Keratinocyte (primary cell): ENCODE data around the gene B4GALT4. TPM values are rescaled to one million over a fixed set of nuclear protein-coding genes. Genes with fewer than 3 reads are reported as not detected.

Experiments
- DNase-seq: peaks from one replicate; pipeline ENCODE4 v3.0.0-alpha.2; 2011; ENCODE audit warnings: low read depth, missing footprints, low spot score
- FAIRE-seq: peaks from 2 replicates; lab custom pipeline; 2011; peaks lifted over from hg19 to GRCh38; lab: Jason Lieb, UNC
- H2AFZ ChIP-seq: 2 replicates; pipeline ENCODE4 v1.6.0; 2012; ENCODE audit warnings: low read length, control low read depth, inconsistent platforms; ENCODE audit not compliant: control insufficient read depth
- H3K27ac ChIP-seq: 2 replicates; pipeline ENCODE4 v1.5.1; 2011; ENCODE audit warnings: low read length; ENCODE audit not compliant: control insufficient read depth, insufficient read depth
- H3K27me3 ChIP-seq: 3 replicates; pipeline ENCODE4 v1.6.0; 2011; ENCODE audit warnings: low read length; ENCODE audit not compliant: control insufficient read depth, insufficient read depth; ENCODE audit errors: extremely low read depth
- H3K36me3 ChIP-seq, 2 experiments: 2 replicates in 1 of 2; 3 replicates in 1 of 2; pipeline ENCODE4 v1.5.1; 2011; ENCODE audit warnings: low read length in 2 of 2, mild to moderate bottlenecking in 1 of 2; ENCODE audit not compliant: control insufficient read depth in 2 of 2, insufficient read depth in 2 of 2; ENCODE audit errors: extremely low read depth in 1 of 2
- H3K4me1 ChIP-seq: 3 replicates; pipeline ENCODE4 v1.5.1; 2011; ENCODE audit warnings: low read length; ENCODE audit not compliant: control insufficient read depth, insufficient read depth; ENCODE audit errors: extremely low read depth
- H3K4me2 ChIP-seq: 3 replicates; pipeline ENCODE4 v1.6.0; 2011; ENCODE audit warnings: low read depth, low read length; ENCODE audit not compliant: control insufficient read depth, insufficient read depth; ENCODE audit errors: extremely low read depth
- H3K4me3 ChIP-seq, 3 experiments: fragments of 200-600 bp in 1 of 3; sonication (generic) in 1 of 3; 2 replicates in 2 of 3; 3 replicates in 1 of 3; pipeline ENCODE4 v1.5.1; 2011 to 2016; ENCODE audit warnings: low read length in 3 of 3, mild to moderate bottlenecking in 3 of 3, control low read depth in 2 of 3, inconsistent platforms in 1 of 3, low read depth in 1 of 3, mixed read lengths in 1 of 3, mixed run types in 1 of 3, moderate library complexity in 1 of 3; ENCODE audit not compliant: control insufficient read depth in 2 of 3, insufficient read depth in 2 of 3; ENCODE audit errors: extremely low read depth in 1 of 3
- H3K79me2 ChIP-seq: 2 replicates; pipeline ENCODE4 v1.6.0; 2012; ENCODE audit warnings: low read length; ENCODE audit not compliant: control insufficient read depth, insufficient read depth
- H3K9ac ChIP-seq: 3 replicates; pipeline ENCODE4 v1.6.0; 2011; ENCODE audit warnings: low read length; ENCODE audit not compliant: control insufficient read depth, insufficient read depth; ENCODE audit errors: extremely low read depth
- H3K9me1 ChIP-seq: 3 replicates; pipeline ENCODE4 v1.6.0; 2011; ENCODE audit warnings: low read length; ENCODE audit not compliant: control insufficient read depth, insufficient read depth; ENCODE audit errors: extremely low read depth
- H3K9me3 ChIP-seq: 2 replicates; pipeline ENCODE4 v1.5.1; 2012; ENCODE audit warnings: low read depth, low read length; ENCODE audit not compliant: control insufficient read depth
- H4K20me1 ChIP-seq: 3 replicates; pipeline ENCODE4 v1.6.0; 2011; ENCODE audit warnings: low read length; ENCODE audit not compliant: control insufficient read depth, insufficient read depth; ENCODE audit errors: extremely low read depth
- EZH2 ChIP-seq: IDR thresholded peaks from one replicate; pipeline ENCODE4 v1.6.1; 2012; ENCODE audit warnings: inconsistent platforms, mild to moderate bottlenecking, low read length, moderate library complexity
- dilution Hi-C: fragments of 300-500 bp; cut with MboI; formaldehyde crosslinking; loops from one replicate; pipeline ENCODE4 v1.7.0; 2020; ENCODE audit warnings: low sequenced_read_pairs; ENCODE audit not compliant: extremely low pct_ligation_motif_present
- polyA plus RNA-seq, 5 experiments: library from polyadenylated mRNA; depleted of rRNA in 3 of 5; stranded (reverse) in 3 of 5; stranded (forward) in 1 of 5; unstranded in 1 of 5; fragments of >200 nt; gene quantifications; 1 replicate in 1 of 5; 2 replicates in 3 of 5; 3 replicates in 1 of 5; pipeline versions ENCODE4 v1.2.1 to v1.2.3, GENCODE V29; 2011 to 2012; ENCODE audit warnings: missing spikeins in 2 of 5, low read depth in 1 of 5, low replicate concordance in 1 of 5
- TF ChIP-seq, protein P1 (sequence below), 3 experiments: IDR thresholded peaks in 1 of 3; conservative IDR thresholded peaks in 1 of 3; optimal IDR thresholded peaks in 1 of 3; 2 replicates in 2 of 3; 3 replicates in 1 of 3; pipeline versions ENCODE3 to v1.5.1; 2011; ENCODE audit warnings: low read length in 3 of 3, mild to moderate bottlenecking in 3 of 3, moderate library complexity in 2 of 3, control low read depth in 1 of 3, inconsistent platforms in 1 of 3; ENCODE audit not compliant: insufficient read depth in 2 of 3; ENCODE audit errors: extremely low read depth in 1 of 3

Gene B4GALT4
- polyA plus RNA-seq, 1 donor (not counting 4 experiments of a cell fraction or from before 2014, with no cell fraction given): 43.3 TPM

DNA sequence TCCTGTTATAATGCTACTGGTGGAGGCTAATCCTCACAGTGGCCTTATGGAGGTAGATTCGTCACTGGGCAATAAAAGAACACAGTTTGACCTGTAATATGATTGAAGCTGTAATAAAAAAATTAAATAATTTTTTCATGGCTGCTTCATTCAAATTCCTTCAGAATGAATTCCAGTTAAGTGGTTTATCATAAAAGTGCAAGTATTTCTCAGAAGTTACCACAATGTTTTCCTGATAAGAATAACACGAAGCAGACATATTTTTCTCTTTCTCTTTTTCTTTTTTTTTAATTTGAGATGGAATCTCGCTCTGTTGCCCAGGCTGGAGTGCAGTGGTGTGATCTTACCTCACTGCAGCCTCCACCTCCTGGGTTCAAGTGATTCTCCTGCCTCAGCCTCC lies 15.6 kb downstream of the B4GALT4 start:
- DNase-seq: no peak
- no peak for FAIRE-seq
- no peaks in the 10 kb centered on the region for H4K20me1 ChIP-seq
- H3K9me3 ChIP-seq: no peaks in the 10 kb centered on the region
- H3K27me3 ChIP-seq: no peaks in the 10 kb centered on the region
- no peak overlapping the region for H2AFZ ChIP-seq
- no peak overlapping the region for H3K4me2 ChIP-seq
- H3K9ac ChIP-seq: no peak overlapping the region
- dilution Hi-C loops: no loop called here
- H3K36me3 ChIP-seq: peaks cover 18 to 27% of the 10 kb centered on the region in 2 experiments
- TF ChIP-seq, protein P1, sequence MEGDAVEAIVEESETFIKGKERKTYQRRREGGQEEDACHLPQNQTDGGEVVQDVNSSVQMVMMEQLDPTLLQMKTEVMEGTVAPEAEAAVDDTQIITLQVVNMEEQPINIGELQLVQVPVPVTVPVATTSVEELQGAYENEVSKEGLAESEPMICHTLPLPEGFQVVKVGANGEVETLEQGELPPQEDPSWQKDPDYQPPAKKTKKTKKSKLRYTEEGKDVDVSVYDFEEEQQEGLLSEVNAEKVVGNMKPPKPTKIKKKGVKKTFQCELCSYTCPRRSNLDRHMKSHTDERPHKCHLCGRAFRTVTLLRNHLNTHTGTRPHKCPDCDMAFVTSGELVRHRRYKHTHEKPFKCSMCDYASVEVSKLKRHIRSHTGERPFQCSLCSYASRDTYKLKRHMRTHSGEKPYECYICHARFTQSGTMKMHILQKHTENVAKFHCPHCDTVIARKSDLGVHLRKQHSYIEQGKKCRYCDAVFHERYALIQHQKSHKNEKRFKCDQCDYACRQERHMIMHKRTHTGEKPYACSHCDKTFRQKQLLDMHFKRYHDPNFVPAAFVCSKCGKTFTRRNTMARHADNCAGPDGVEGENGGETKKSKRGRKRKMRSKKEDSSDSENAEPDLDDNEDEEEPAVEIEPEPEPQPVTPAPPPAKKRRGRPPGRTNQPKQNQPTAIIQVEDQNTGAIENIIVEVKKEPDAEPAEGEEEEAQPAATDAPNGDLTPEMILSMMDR (optimal IDR thresholded peaks at IDR 0.05 in 1 of 3, IDR thresholded peaks at IDR 0.05 in 1 of 3, conservative IDR thresholded peaks at IDR 0.05 in 1 of 3; ENCODE audit: extremely low read depth in 1 of 3, insufficient read depth in 2 of 3, low read length in 3 of 3): no peak
- TF ChIP-seq EZH2: no peak
- no peak overlapping the region for H3K4me3 ChIP-seq
- no peak overlapping the region for H3K27ac ChIP-seq
- no peaks in the 10 kb centered on the region for H3K79me2 ChIP-seq
- H3K9me1 ChIP-seq: no peaks in the 10 kb centered on the region
- H3K4me1 ChIP-seq: no peaks in the 10 kb centered on the region

DNA sequence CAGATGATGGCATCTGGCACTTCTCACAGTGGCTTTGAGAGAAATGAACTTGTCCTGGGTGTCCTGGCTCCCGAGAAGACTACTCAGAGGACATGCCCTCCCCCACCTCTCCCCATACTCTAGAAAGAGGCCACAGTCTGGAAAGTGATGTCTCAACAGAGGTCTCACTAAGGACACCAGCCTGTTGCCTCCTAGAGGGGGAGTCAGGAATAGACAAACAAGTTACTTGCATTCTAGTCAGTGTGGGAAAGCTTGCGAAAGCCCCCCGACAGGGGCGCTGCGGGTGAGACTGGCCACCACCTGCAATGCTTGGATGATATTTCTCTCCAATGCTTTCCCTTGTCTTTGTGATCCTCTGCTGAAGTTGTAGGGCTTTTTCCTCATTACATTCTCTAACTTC lies 17.2 kb downstream of the B4GALT4 start:
- no peaks in the 10 kb centered on the region for H3K9me3 ChIP-seq
- no peak overlapping the region for H3K4me2 ChIP-seq
- no peaks in the 10 kb centered on the region for H3K4me1 ChIP-seq
- peaks cover 19 to 28% of the 10 kb centered on the region in 2 experiments for H3K36me3 ChIP-seq
- H3K27me3 ChIP-seq: no peaks in the 10 kb centered on the region
- FAIRE-seq (no peak), DNase-seq (no peak)
- H2AFZ ChIP-seq: no peak overlapping the region
- H3K27ac ChIP-seq: no peak overlapping the region
- no peak for TF ChIP-seq EZH2
- TF ChIP-seq, protein P1 (optimal IDR thresholded peaks at IDR 0.05 in 1 of 3, IDR thresholded peaks at IDR 0.05 in 1 of 3, conservative IDR thresholded peaks at IDR 0.05 in 1 of 3; ENCODE audit: extremely low read depth in 1 of 3, insufficient read depth in 2 of 3, low read length in 3 of 3): no peak
- no peaks in the 10 kb centered on the region for H3K9me1 ChIP-seq
- no peaks in the 10 kb centered on the region for H3K79me2 ChIP-seq
- no peak overlapping the region for H3K4me3 ChIP-seq
- H4K20me1 ChIP-seq: no peaks in the 10 kb centered on the region
- dilution Hi-C loops: no loop called here
- no peak overlapping the region for H3K9ac ChIP-seq
